Esophagus (tissue), 2 donors: ENCODE data around the gene C19orf12. TPM values are rescaled to one million over a fixed set of nuclear protein-coding genes. Genes with fewer than 3 reads are reported as not detected.
"Not testable (repeated sequence)": the region's sequence is repeated elsewhere in the genome, so short reads cannot be mapped to it uniquely, and the experiment has no call there.

ENCODE experiments used
- H3K27ac ChIP-seq, 2 donors: one replicate each; pipeline ENCODE4 v1.5.1; 2013; ENCODE audit warnings: low read depth in 2 of 2, mild to moderate bottlenecking in 2 of 2, inconsistent platforms in 1 of 2, low read length in 1 of 2, moderate library complexity in 1 of 2
- H3K27me3 ChIP-seq, 2 donors: one replicate each; pipeline ENCODE4 v1.6.1; 2013; ENCODE audit warnings: low read length in 2 of 2, control low read depth in 1 of 2, mild to moderate bottlenecking in 1 of 2; ENCODE audit not compliant: insufficient read depth in 2 of 2, control insufficient read depth in 1 of 2
- H3K36me3 ChIP-seq, 2 donors: one replicate each; pipeline ENCODE4 v1.6.1; 2013; ENCODE audit warnings: low read length in 1 of 2; ENCODE audit not compliant: control insufficient read depth in 2 of 2, insufficient read depth in 2 of 2
- H3K4me1 ChIP-seq, 2 donors: one replicate each; pipeline ENCODE4 v1.6.1; 2013; ENCODE audit warnings: low read length in 1 of 2; ENCODE audit not compliant: control insufficient read depth in 2 of 2, insufficient read depth in 2 of 2
- H3K4me3 ChIP-seq, 2 donors: one replicate each; pipeline ENCODE4 v1.5.1; 2013; ENCODE audit warnings: low read length in 2 of 2, mild to moderate bottlenecking in 2 of 2, low read depth in 1 of 2, moderate library complexity in 1 of 2
- H3K9me3 ChIP-seq, 2 donors: one replicate each; pipeline ENCODE4 v1.6.1; 2013; ENCODE audit warnings: mild to moderate bottlenecking in 2 of 2, low read depth in 1 of 2, low read length in 1 of 2, moderate library complexity in 1 of 2; ENCODE audit not compliant: control insufficient read depth in 2 of 2, insufficient read depth in 1 of 2
- WGBS, 2 donors: extraction: QIAGEN DNeasy Blood & Tissue Kit; methylation state at CpG; one replicate each; pipeline ENCODE4 v1.1.7; 2013; 5-methylcytosine and 5-hydroxymethylcytosine counted together
- polyA plus RNA-seq, 2 donors: library from polyadenylated mRNA; stranded (reverse); fragments of 200-250 nt; gene quantifications; one replicate each; pipeline ENCODE4 v1.2.3, GENCODE V29; 2013
- donor health status: healthy with polysubstance abuse.
- donor health status: Bipolar disorder and iron deficiency.

The C19orf12 gene
- polyA plus RNA-seq, 2 donors: 8.2 to 8.4 TPM

DNA sequence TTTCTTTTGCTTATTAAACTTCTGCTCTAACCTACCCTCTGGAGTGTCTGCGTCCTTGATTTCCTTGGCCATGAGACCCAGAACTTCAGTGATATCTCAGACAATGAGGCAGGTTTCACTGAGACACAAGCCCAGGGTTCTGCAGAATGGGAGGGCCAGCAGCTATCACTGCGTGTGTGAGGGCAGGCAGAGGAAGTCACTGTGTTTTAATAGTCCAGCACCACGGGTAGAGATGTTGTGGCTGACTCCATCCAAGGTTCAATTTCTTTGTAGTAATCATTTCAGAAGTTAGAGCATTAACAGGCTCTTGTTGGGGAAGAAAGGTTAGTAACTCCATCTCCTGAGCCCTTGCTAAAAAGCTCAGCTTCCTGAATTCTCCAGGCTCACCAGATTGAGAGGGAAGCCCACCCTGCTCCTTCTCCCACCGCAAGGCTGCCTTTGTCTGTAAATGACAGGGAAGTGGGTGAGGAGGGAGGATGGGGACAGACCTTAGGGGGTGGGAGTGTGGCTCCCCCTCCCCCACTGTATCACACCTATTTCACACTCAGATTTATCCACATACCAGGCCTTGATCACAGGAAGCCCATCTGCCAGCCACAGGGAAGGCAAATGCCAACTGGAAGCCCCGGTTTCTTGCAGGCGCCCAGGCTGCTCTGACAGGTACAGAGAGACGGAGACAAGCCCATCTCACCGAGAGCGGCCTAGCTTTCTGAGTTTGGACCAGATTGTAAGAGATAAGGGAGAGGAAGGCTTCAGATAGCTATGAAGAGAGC lies 2.1 kb downstream of the C19orf12 start:
- 64 to 73% methylated on average over 9 of the region's 9 CpGs for WGBS, 2 donors
- H3K36me3 ChIP-seq: peaks cover 0 to 5% of the 10 kb centered on the region in 2 donors
- H3K27me3 ChIP-seq: no peaks in the 10 kb centered on the region
- H3K4me3 ChIP-seq: no peak overlapping the region
- peaks cover 0 to 5% of the 10 kb centered on the region in 2 donors for H3K4me1 ChIP-seq
- H3K9me3 ChIP-seq: no peaks in the 10 kb centered on the region
- no peak overlapping the region for H3K27ac ChIP-seq

DNA sequence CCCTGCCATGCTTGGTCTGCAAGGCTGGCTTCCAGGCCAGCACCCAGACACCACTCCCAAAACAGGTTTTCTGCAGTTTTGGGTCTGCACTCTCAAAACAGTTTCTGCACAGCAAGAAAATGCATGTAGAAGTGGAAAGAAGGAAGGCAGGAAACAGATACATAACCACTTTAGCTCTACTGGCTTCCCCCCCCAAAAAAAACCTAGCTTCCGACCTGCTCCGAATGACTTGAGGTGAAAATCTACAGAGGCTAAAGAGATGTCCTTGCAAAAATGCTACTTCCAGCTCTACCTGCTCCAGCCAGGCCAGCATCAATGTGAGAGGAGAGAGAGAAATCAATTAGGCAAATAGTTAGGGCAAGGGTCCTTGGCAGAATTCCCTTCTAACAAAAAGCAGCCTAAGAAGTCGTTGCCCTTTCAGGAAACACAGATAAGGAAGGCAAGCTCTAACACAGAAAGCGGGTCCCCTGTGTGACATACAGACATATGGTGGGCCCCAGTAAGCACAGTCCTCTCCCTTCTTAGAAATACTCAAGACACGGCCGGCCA lies 3.4 kb downstream of the C19orf12 start:
- no peaks in the 10 kb centered on the region for H3K27me3 ChIP-seq
- peaks cover 0 to 5% of the 10 kb centered on the region in 2 donors for H3K4me1 ChIP-seq
- H3K36me3 ChIP-seq: peaks cover 0 to 7% of the 10 kb centered on the region in 2 donors
- 55 to 80% methylated on average over 6 of the region's 6 CpGs for WGBS, 2 donors
- no peaks in the 10 kb centered on the region for H3K9me3 ChIP-seq
- H3K27ac ChIP-seq: no peak overlapping the region
- H3K4me3 ChIP-seq: no peak overlapping the region

DNA sequence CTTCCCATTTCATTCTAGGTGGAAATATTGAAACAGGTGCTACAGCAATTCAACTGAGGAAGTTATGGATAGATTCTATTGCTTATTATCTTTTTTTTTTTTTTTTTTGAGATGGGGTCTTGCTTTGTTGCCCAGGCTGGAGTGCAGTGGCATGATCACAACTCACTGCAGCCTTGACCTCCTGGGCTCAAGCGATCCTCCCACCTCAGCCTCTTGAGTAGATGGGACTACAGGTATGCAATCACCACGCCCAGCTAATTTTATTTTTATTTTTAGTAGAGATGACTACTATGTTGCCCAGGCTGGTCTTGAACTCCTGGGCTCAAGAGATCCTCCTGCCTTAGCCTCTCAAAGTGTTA lies 5.6 kb downstream of the C19orf12 start:
- WGBS, 2 donors: 86 to 97% methylated on average over 2 of the region's 2 CpGs
- H3K4me1 ChIP-seq, H3K9me3 ChIP-seq, H3K4me3 ChIP-seq, H3K27me3 ChIP-seq, H3K27ac ChIP-seq, H3K36me3 ChIP-seq: not testable (repeated sequence)

DNA sequence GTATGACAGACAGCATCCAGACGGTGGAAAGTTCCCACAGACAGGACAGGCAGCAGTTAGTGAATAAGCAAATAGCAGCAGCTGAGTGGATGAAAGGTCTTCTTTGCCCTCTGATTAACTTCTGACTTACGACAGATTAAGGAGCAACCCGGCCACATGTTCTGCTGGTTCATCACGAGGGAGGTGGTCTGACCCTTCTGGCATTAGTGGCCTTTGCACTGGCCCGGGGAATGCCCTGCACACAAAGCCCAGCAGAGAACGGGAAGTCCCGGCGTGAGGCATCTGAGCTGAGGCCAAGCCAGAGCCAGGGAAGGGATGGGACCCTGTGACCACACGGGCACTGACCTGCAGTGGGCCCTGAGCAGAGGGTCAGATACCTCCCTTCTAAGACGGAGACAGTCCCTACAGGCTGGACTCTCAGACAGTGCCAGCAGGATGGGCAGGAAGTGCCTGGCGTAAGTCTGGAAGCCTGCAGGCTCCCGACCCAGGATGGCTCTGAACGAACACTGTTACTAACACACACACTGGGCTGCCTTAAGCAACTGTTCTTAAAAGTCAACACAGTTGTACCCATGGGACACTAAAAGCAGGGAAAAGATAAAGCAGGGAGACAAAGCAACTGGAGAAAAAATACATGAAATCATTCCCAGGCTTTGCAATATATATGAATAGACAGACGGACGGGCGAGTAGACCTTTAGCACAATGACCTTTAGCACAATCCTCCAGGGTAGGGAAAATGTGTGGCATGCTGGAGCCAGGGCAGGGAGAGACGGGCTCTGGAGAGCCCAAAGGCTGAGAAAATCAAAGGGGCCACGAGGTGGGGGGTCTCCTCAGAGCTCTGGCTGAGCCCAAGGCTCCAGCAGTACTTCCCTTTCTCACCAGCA lies 6.3 kb downstream of the C19orf12 start:
- Histone ChIP-seq H3K4me3 (no peak overlapping the region), H3K9me3 (no peaks in the 10 kb centered on the region), H3K4me1 (no peaks in the 10 kb centered on the region), H3K27ac (no peak overlapping the region), H3K27me3 (no peaks in the 10 kb centered on the region), H3K36me3 (peaks cover 7 to 10% of the 10 kb centered on the region in 2 donors)
- WGBS, 2 donors: 74 to 81% methylated on average over 18 of the region's 18 CpGs

DNA sequence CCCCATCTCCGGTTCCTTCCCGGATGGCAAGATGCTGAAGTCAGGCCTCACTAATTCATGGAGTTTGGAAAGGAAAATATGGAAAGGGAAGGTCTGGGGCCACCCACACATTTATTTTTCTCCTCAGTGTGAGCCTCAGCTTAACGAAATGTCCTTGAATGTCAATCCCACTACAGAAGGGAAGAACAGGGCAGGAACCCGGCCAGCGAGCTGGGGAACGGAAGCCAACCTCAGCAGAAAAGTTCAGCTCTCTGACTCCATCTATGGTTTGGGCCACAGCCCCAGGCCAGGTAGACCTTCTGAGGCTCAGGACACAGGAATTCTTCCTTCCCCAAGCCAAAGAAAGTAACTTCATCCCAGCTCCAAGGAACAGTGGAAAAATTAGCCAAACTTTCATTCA lies 8.4 kb downstream of the C19orf12 start:
- Histone ChIP-seq H3K27me3 (no peaks in the 10 kb centered on the region), H3K4me1 (no peaks in the 10 kb centered on the region), H3K36me3 (peaks cover 7 to 20% of the 10 kb centered on the region in 2 donors), H3K27ac (no peak overlapping the region), H3K4me3 (no peak overlapping the region), H3K9me3 (peaks cover 0 to 3% of the 10 kb centered on the region in 2 donors)
- 88 to 89% methylated on average over 6 of the region's 6 CpGs for WGBS, 2 donors

DNA sequence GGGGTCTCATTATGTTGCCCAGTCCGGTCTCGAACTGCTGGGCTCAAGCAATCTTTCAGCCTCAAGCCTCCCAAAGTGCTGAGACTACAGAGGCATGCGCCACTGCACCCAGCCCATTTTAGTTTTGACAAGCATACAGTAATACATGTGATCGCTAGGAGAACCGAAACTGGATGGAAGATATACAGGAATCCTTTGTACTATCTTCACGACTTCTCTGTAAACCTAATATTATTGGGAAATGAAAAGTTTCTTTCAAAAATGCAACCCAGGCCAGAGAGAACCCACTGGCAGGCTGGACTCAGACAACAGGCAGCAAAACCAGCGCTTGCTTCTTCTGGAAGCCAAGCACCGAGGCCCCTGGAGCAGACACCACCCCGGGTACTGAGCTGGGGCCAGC lies 9.4 kb downstream of the C19orf12 start:
- H3K36me3 ChIP-seq: peaks cover 7 to 20% of the 10 kb centered on the region in 2 donors
- WGBS, 2 donors: 90 to 95% methylated on average over 9 of the region's 9 CpGs
- no peak overlapping the region for H3K27ac ChIP-seq
- peaks cover 0 to 3% of the 10 kb centered on the region in 2 donors for H3K9me3 ChIP-seq
- no peaks in the 10 kb centered on the region for H3K27me3 ChIP-seq
- no peak overlapping the region for H3K4me3 ChIP-seq
- H3K4me1 ChIP-seq: no peaks in the 10 kb centered on the region

DNA sequence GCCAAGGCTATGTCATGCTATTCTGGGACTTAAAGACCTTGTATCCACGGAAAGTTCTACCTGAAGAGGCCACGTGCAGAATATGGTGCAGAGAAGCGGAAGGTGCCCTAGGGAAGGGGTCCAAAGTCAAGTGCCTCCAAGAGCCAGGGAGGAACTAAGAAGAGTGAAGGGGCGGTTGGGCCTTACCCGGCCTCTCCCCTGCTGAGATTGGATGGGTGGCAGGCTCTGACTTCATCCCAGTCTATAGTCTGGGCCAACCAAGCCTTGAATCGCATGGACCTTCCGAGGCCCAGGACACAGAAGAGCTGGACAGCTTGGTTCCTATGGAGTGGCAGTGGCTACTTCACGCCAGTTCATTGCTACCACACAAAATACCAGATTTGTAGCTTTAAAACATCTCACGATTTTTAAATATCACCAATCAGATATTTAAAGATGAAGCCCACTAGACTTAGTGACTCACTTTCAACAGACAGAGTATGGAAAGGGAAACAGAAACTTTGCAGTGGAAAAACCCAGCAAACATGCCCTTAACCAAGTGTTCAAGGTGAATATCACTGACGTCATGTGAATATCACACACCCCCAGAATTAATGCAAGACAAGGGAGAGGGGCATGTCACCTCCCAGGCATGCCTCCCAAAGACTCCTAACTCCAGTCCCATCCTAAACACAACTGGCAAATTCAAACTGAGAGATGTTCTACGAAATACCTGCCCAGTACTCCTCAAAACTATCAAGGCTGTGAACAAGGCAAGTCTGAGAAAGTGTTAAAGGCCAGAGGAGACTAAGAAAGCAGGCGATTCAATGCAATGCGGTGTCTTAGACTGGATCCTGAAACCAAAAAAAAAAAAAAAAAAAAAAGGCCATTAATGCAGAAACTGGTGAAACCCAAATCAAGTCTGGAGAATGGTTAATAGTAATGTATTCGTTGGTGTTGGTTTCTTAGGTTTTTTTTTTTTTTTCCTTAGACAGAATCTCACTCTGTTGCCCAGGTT lies 10.2 kb downstream of the C19orf12 start:
- WGBS, 2 donors: 86 to 87% methylated on average over 14 of the region's 14 CpGs
- no peak overlapping the region for H3K27ac ChIP-seq

DNA sequence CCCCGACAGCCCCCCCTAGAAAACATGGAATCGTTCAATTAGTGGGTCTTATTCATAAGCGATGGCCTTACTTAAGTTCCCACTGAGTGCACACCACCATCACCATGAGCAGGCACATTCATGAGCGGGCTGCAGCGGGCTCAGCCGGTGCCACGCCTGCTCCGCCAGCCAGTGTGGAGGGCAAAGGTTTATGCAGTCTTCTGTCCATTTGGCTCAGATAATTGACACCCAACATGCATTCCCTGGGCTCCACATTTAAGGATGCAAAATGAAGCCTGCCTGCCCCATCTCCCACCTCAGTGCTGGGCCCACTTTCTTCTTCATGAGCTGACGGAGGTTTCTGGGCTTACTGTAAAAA lies 12.1 kb downstream of the C19orf12 start:
- H3K4me1 ChIP-seq: no peaks in the 10 kb centered on the region
- H3K27me3 ChIP-seq: no peaks in the 10 kb centered on the region
- H3K27ac ChIP-seq: no peak overlapping the region
- 90 to 94% methylated on average over 9 of the region's 9 CpGs for WGBS, 2 donors
- H3K9me3 ChIP-seq: peaks cover 0 to 3% of the 10 kb centered on the region in 2 donors
- H3K4me3 ChIP-seq: no peak overlapping the region
- peaks cover 2 to 20% of the 10 kb centered on the region in 2 donors for H3K36me3 ChIP-seq

More for the DNA sequence above, 10.2 kb downstream of the C19orf12 start:
- Histone ChIP-seq H3K4me1 (no peaks in the 10 kb centered on the region), H3K9me3 (peaks cover 0 to 3% of the 10 kb centered on the region in 2 donors), H3K27me3 (no peaks in the 10 kb centered on the region), H3K4me3 (no peak overlapping the region), H3K36me3 (peaks cover 5 to 20% of the 10 kb centered on the region in 2 donors)
